Endothelial cell of umbilical vein (primary cell): ENCODE measurements around the gene ALOX12. TPM values are rescaled to one million over a fixed set of nuclear protein-coding genes. Genes with fewer than 3 reads are reported as not detected.

Experiments
- BruUV-seq: library from RNA; stranded (reverse); fragments of 400-500 nt; replicated peaks from 2 replicates; lab custom pipeline; 2021; lab: Mats Ljungman, UMichigan
- CTCF ChIA-PET: fragments of 300-600, 350-600 bp; sonication (Branson Sonifier 250); formaldehyde crosslinking; loops from one replicate; lab custom pipeline; 2021; ENCODE audit warnings: antibody characterized with exemption, inconsistent platforms; lab: Charles Lee
- POLR2A ChIA-PET: fragments of 300-600, 350-600 bp; sonication (Branson Sonifier 250); formaldehyde crosslinking; loops from one replicate; lab custom pipeline; 2021; ENCODE audit warnings: antibody characterized with exemption, inconsistent platforms; lab: Charles Lee
- DNase-seq: peaks from one replicate; pipeline ENCODE4 v3.0.0-alpha.2; 2011; ENCODE audit warnings: low read depth, low spot score
- FAIRE-seq: peaks from 2 replicates; lab custom pipeline; 2011; peaks lifted over from hg19 to GRCh38; lab: Jason Lieb, UNC
- H2AFZ ChIP-seq: 2 replicates; pipeline ENCODE4 v1.6.0; 2012; ENCODE audit warnings: low read depth, low read length, control low read depth, inconsistent platforms
- H3K27ac ChIP-seq: 2 replicates; pipeline ENCODE4 v1.5.1; 2011; ENCODE audit warnings: low read depth, mild to moderate bottlenecking, control low read depth, low read length, moderate library complexity; ENCODE audit not compliant: insufficient read depth
- H3K27me3 ChIP-seq, 2 experiments: 2 replicates each; pipeline versions ENCODE4 v1.6.0 to v1.6.1; 2011; ENCODE audit warnings: low read length in 2 of 2, mixed read lengths in 1 of 2; ENCODE audit not compliant: control insufficient read depth in 2 of 2, insufficient read depth in 2 of 2
- H3K36me3 ChIP-seq, 2 experiments: 2 replicates in 1 of 2; 3 replicates in 1 of 2; pipeline ENCODE4 v1.5.1; 2011; ENCODE audit warnings: low read length in 2 of 2, mild to moderate bottlenecking in 1 of 2, moderate library complexity in 1 of 2; ENCODE audit not compliant: control insufficient read depth in 2 of 2, insufficient read depth in 2 of 2; ENCODE audit errors: extremely low read depth in 1 of 2
- H3K4me1 ChIP-seq: 3 replicates; pipeline ENCODE4 v1.5.1; 2011; ENCODE audit warnings: mild to moderate bottlenecking, low read length; ENCODE audit not compliant: control insufficient read depth, insufficient read depth; ENCODE audit errors: extremely low read depth
- H3K4me2 ChIP-seq: 2 replicates; pipeline ENCODE4 v1.6.1; 2011; ENCODE audit warnings: low read length, control low read depth, mixed read lengths; ENCODE audit not compliant: insufficient read depth
- H3K4me3 ChIP-seq, 3 experiments: fragments of 200-600 bp in 1 of 3; sonication (generic), shearing (Covaris generic) in 1 of 3; replicated peaks in 1 of 3; 2 replicates each; pipeline ENCODE4 v1.5.1; 2011 to 2016; ENCODE audit warnings: control low read depth in 3 of 3, low read length in 3 of 3, mild to moderate bottlenecking in 2 of 3, inconsistent platforms in 1 of 3, low read depth in 1 of 3, moderate library complexity in 1 of 3; ENCODE audit not compliant: insufficient read depth in 1 of 3
- H3K79me2 ChIP-seq: 2 replicates; pipeline ENCODE4 v1.6.0; 2012; ENCODE audit warnings: low read length, inconsistent platforms; ENCODE audit not compliant: control insufficient read depth, insufficient read depth
- H3K9ac ChIP-seq: replicated peaks from 2 replicates; pipeline ENCODE3; 2011; ENCODE audit warnings: low read length, control low read depth; ENCODE audit not compliant: insufficient read depth; ENCODE audit errors: extremely low read depth
- H3K9me1 ChIP-seq: replicated peaks from 3 replicates; pipeline ENCODE4 v1.6.0; 2011; ENCODE audit warnings: mild to moderate bottlenecking, low read length; ENCODE audit not compliant: control insufficient read depth, insufficient read depth; ENCODE audit errors: extremely low read depth
- H3K9me3 ChIP-seq: replicated peaks from 2 replicates; pipeline ENCODE4 v1.5.1; 2012; ENCODE audit warnings: low read length, inconsistent platforms; ENCODE audit not compliant: control insufficient read depth, insufficient read depth
- H4K20me1 ChIP-seq: replicated peaks from 2 replicates; pipeline ENCODE3; 2011; ENCODE audit warnings: mild to moderate bottlenecking, low read length; ENCODE audit not compliant: control insufficient read depth, insufficient read depth; ENCODE audit errors: extremely low read depth
- CTCF ChIP-seq, 2 donors: IDR thresholded peaks; 1 replicate in 1 of 2; 2 replicates in 1 of 2; pipeline ENCODE4 v1.5.1; 2011; ENCODE audit warnings: low read length in 2 of 2, mild to moderate bottlenecking in 2 of 2, moderate library complexity in 2 of 2, control low read depth in 1 of 2, inconsistent platforms in 1 of 2, low read depth in 1 of 2; ENCODE audit not compliant: insufficient read depth in 1 of 2; ENCODE audit errors: extremely low read depth in 1 of 2
- EZH2 ChIP-seq: IDR thresholded peaks from 2 replicates; pipeline ENCODE4 v1.6.1; 2012; ENCODE audit warnings: borderline replicate concordance, low read depth, mild to moderate bottlenecking, moderate library complexity, low read length, inconsistent platforms; ENCODE audit not compliant: severe bottlenecking
- FOS ChIP-seq: IDR thresholded peaks from 2 replicates; pipeline ENCODE4 v1.6.1; 2011; ENCODE audit warnings: mild to moderate bottlenecking, low read length, moderate library complexity, borderline replicate concordance; ENCODE audit not compliant: insufficient read depth
- GATA2 ChIP-seq: IDR thresholded peaks from 2 replicates; pipeline ENCODE4 v1.7.0; 2011; ENCODE audit warnings: low read depth, mild to moderate bottlenecking, moderate library complexity, mixed read lengths, low read length; ENCODE audit not compliant: insufficient read length, insufficient read depth
- MAX ChIP-seq: IDR thresholded peaks from 2 replicates; pipeline ENCODE4 v1.6.1; 2011; ENCODE audit not compliant: insufficient read depth, insufficient read length
- MYC ChIP-seq: IDR thresholded peaks from one replicate; pipeline ENCODE4 v1.6.1; 2011; ENCODE audit warnings: mild to moderate bottlenecking, low read depth, low read length
- POLR2A ChIP-seq: IDR thresholded peaks from 2 replicates; pipeline ENCODE4 v1.6.1; 2012; ENCODE audit warnings: low read depth, mild to moderate bottlenecking, control low read depth, low read length
- POLR2AphosphoS5 ChIP-seq: IDR thresholded peaks from 2 replicates; pipeline ENCODE4 v1.6.1; 2012; ENCODE audit warnings: low read depth, mild to moderate bottlenecking, control low read depth, low read length, moderate library complexity; ENCODE audit not compliant: insufficient read depth
- dilution Hi-C: fragments of 300-500 bp; cut with MboI; formaldehyde crosslinking; loops from one replicate; pipeline ENCODE4 v1.15.0; 2019; ENCODE audit warnings: low sequenced_read_pairs; ENCODE audit not compliant: extremely low pct_ligation_motif_present
- intact Hi-C: fragments of 100-400 bp; cut with micrococcal nuclease; formaldehyde crosslinking; loops from one replicate; pipeline ENCODE4 v1.10.0; 2022
- polyA plus RNA-seq, 4 experiments: library from polyadenylated mRNA; depleted of rRNA in 3 of 4; stranded (reverse) in 3 of 4; unstranded in 1 of 4; fragments of >200 nt; gene quantifications; 2 replicates each; pipeline versions ENCODE4 v1.2.1 to v1.2.3, GENCODE V29; 2011 to 2012; ENCODE audit warnings: missing spikeins in 1 of 4
- total RNA-seq: library from RNA; stranded (reverse); gene quantifications from 2 replicates; pipeline ENCODE4 v1.2.3, GENCODE V29; 2021

ALOX12 gene
- total and polyA plus RNA-seq, 2 donors (not counting 3 experiments of a cell fraction or from before 2014, with no cell fraction given): not detected

- Histone ChIP-seq H3K9me1 (no peaks in the 10 kb centered on the region), H3K27ac (no peak overlapping the region), H3K4me2 (no peak overlapping the region), H3K9me3 (no peaks in the 10 kb centered on the region), H4K20me1 (no peaks in the 10 kb centered on the region), H2AFZ (no peak overlapping the region), H3K36me3 (no peaks in the 10 kb centered on the region), H3K27me3 (peaks cover 5 to 14% of the 10 kb centered on the region in 2 experiments), H3K9ac (no peak overlapping the region), H3K79me2 (no peaks in the 10 kb centered on the region), H3K4me3 (no peak overlapping the region), H3K4me1 (no peaks in the 10 kb centered on the region)
- TF ChIP-seq MAX: no peak
- TF ChIP-seq CTCF (IDR thresholded peaks at IDR 0.05; ENCODE audit: extremely low read depth in 1 of 2, insufficient read depth in 1 of 2, low read depth in 1 of 2, low read length in 2 of 2): no peak
- no peak for TF ChIP-seq MYC
- TF ChIP-seq FOS: no peak
- TF ChIP-seq GATA2: no peak
- TF ChIP-seq POLR2AphosphoS5: no peak
- no peak for TF ChIP-seq EZH2
- TF ChIP-seq POLR2A: no peak
- POLR2A ChIA-PET: no interaction called here
- CTCF ChIA-PET: no interaction called here
- intact Hi-C loops (no loop called here), dilution Hi-C loops (no loop called here)
- FAIRE-seq: no peak
- no peak for DNase-seq
- no TSS peak for BruUV-seq
These were observed 36.1 kb upstream of the ALOX12 start for GRCh38 chr17:6959700-6960099.
